ENCODE results near the gene CDH12.

Gene CDH12

GRCh38 chr5:22708770-22709328, 144.3 kb downstream of the CDH12 start:
- H3K4me1 ChIP-seq (ENCODE audit: low read depth, poor library complexity, severe bottlenecking), result no peaks in the 10 kb centered on the region
- no peaks in the 10 kb centered on the region for H3K79me2 ChIP-seq (ENCODE audit: insufficient read depth, low read depth)
- no peaks in the 10 kb centered on the region for H4K20me1 ChIP-seq (ENCODE audit: insufficient read depth)
- no peak overlapping the region for H3K4me2 ChIP-seq
- TF ChIP-seq CTCF (conservative IDR thresholded peaks at IDR 0.05; ENCODE audit: low read depth, low read length), result no peak
- H3K36me3 ChIP-seq (ENCODE audit: insufficient read depth), result no peaks in the 10 kb centered on the region
- H3K27ac ChIP-seq, result no peak overlapping the region
- no peak overlapping the region for H3K4me3 ChIP-seq (IDR thresholded peaks at IDR 0.05; ENCODE audit: insufficient read depth, low read depth, low read length)
- H3K9ac ChIP-seq, result no peak overlapping the region
- H3K27me3 ChIP-seq (ENCODE audit: insufficient read depth, low read depth), result no peaks in the 10 kb centered on the region
- H2AFZ ChIP-seq (ENCODE audit: low read depth), result no peak overlapping the region

- Histone ChIP-seq H3K79me2 (ENCODE audit: insufficient read depth, low read depth) (no peaks in the 10 kb centered on the region), H3K27me3 (ENCODE audit: insufficient read depth, low read depth) (no peaks in the 10 kb centered on the region), H3K36me3 (ENCODE audit: insufficient read depth) (no peaks in the 10 kb centered on the region), H3K9ac (no peak overlapping the region), H3K4me3 (IDR thresholded peaks at IDR 0.05; ENCODE audit: insufficient read depth, low read depth, low read length) (no peak overlapping the region), H3K27ac (no peak overlapping the region), H4K20me1 (ENCODE audit: insufficient read depth) (no peaks in the 10 kb centered on the region), H3K4me1 (ENCODE audit: low read depth, poor library complexity, severe bottlenecking) (no peaks in the 10 kb centered on the region), H2AFZ (ENCODE audit: low read depth) (no peak overlapping the region), H3K4me2 (no peak overlapping the region)
- no peak for TF ChIP-seq CTCF (conservative IDR thresholded peaks at IDR 0.05; ENCODE audit: low read depth, low read length)
These were observed 146.2 kb downstream of the CDH12 start for GRCh38 chr5:22706901-22707300.

GRCh38 chr5:22699319-22699718, 153.8 kb downstream of the CDH12 start:
- no peak overlapping the region for H3K27ac ChIP-seq
- no peaks in the 10 kb centered on the region for H3K79me2 ChIP-seq (ENCODE audit: insufficient read depth, low read depth)
- H3K4me1 ChIP-seq (ENCODE audit: low read depth, poor library complexity, severe bottlenecking), result no peaks in the 10 kb centered on the region
- no peaks in the 10 kb centered on the region for H4K20me1 ChIP-seq (ENCODE audit: insufficient read depth)
- no peak for TF ChIP-seq CTCF (conservative IDR thresholded peaks at IDR 0.05; ENCODE audit: low read depth, low read length)
- no peak overlapping the region for H3K9ac ChIP-seq
- no peaks in the 10 kb centered on the region for H3K36me3 ChIP-seq (ENCODE audit: insufficient read depth)
- H3K4me2 ChIP-seq, result no peak overlapping the region
- H2AFZ ChIP-seq (ENCODE audit: low read depth), result no peak overlapping the region
- H3K4me3 ChIP-seq (IDR thresholded peaks at IDR 0.05; ENCODE audit: insufficient read depth, low read depth, low read length), result no peak overlapping the region
- no peaks in the 10 kb centered on the region for H3K27me3 ChIP-seq (ENCODE audit: insufficient read depth, low read depth)

- H3K4me3 ChIP-seq (IDR thresholded peaks at IDR 0.05; ENCODE audit: insufficient read depth, low read depth, low read length), result no peak overlapping the region
- no peak overlapping the region for H3K4me2 ChIP-seq
- no peaks in the 10 kb centered on the region for H3K36me3 ChIP-seq (ENCODE audit: insufficient read depth)
- no peak for TF ChIP-seq CTCF (conservative IDR thresholded peaks at IDR 0.05; ENCODE audit: low read depth, low read length)
- H3K9ac ChIP-seq, result no peak overlapping the region
- no peak overlapping the region for H3K27ac ChIP-seq
- H2AFZ ChIP-seq (ENCODE audit: low read depth), result no peak overlapping the region
- H4K20me1 ChIP-seq (ENCODE audit: insufficient read depth), result no peaks in the 10 kb centered on the region
- no peaks in the 10 kb centered on the region for H3K4me1 ChIP-seq (ENCODE audit: low read depth, poor library complexity, severe bottlenecking)
- H3K27me3 ChIP-seq (ENCODE audit: insufficient read depth, low read depth), result no peaks in the 10 kb centered on the region
- no peaks in the 10 kb centered on the region for H3K79me2 ChIP-seq (ENCODE audit: insufficient read depth, low read depth)
These were observed 160.0 kb downstream of the CDH12 start for GRCh38 chr5:22693121-22693520.

All from KMS-11 (cell line).